Measurements from ENCODE around the gene ANKRD66. TPM values are rescaled to one million over a fixed set of nuclear protein-coding genes. Genes with fewer than 3 reads are reported as not detected.

Gene ANKRD66
- total RNA-seq, 1 experiment from 2014 or later: not detected

DNA sequence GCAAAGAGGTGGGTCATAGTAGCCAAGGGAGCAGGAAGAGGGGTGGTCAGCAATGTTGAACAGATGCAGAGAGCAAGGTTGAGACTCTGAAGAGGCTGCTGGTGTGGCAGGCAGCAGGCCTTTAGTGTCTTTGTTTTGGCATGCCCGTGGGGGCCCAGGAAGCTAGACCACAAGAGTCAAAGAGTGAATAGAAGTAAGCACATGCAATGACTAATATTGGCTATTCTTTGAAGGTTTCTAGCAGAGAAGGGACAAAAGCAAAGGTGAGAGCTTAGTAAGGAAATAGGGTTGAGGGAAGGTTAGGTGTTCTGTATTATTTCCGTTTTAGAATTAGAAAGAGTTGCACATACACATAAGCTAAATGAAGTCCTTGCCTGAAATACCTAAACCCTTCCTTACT lies 40.3 kb upstream of the ANKRD66 start:
- Histone ChIP-seq H3K4me1 (ENCODE audit: control insufficient read depth in 1 of 2, insufficient read depth in 2 of 2, low read length in 2 of 2) (0 out of 4 replicates have a peak, but pooled peaks cover 0 to 4% of the 10 kb centered on the region in 2 experiments), H3K27me3 (ENCODE audit: insufficient read depth, low read length) (no peaks in the 10 kb centered on the region), H3K9me3 (ENCODE audit: control insufficient read depth in 1 of 2, insufficient read depth in 1 of 2, low read depth in 1 of 2, low read length in 2 of 2) (no peaks in the 10 kb centered on the region), H3K4me2 (ENCODE audit: low read length) (no peak overlapping the region), H3K9ac (ENCODE audit: low read length) (no peak overlapping the region), H4K20me1 (ENCODE audit: insufficient read depth) (no peaks in the 10 kb centered on the region), H2AFZ (ENCODE audit: low read depth, low read length, poor library complexity, severe bottlenecking) (no peak overlapping the region), H3K36me3 (ENCODE audit: control insufficient read depth in 1 of 2, insufficient read depth in 2 of 2, low read length in 2 of 2) (no peaks in the 10 kb centered on the region), H3K9me2 (ENCODE audit: insufficient read depth) (no peaks in the 10 kb centered on the region), H3K4me3 (replicated peaks in 1 of 2; ENCODE audit: low read depth in 1 of 2, low read length in 2 of 2) (no peak overlapping the region), H3K79me2 (ENCODE audit: insufficient read depth, low read length) (no peaks in the 10 kb centered on the region), H3K27ac (ENCODE audit: low read depth, low read length) (no peak overlapping the region)
- ChIA-PET POLR2A (no interaction called here), RAD21 (ENCODE audit: low non-redundant PET in 1 of 2, low total read pairs in 2 of 2, uncharacterized antibody in 2 of 2, unreplicated experiment in 2 of 2) (no interaction called here), CTCF (no interaction called here)
- intact Hi-C loops (cut with micrococcal nuclease): no loop called here
- BruUV-seq (replicated peaks): no TSS peak
- no peak for ATAC-seq
- no peak for DNase-seq (ENCODE audit: low read depth, low spot score)
- TF ChIP-seq JUND (IDR thresholded peaks at IDR 0.05) (no peak), TCF7L2 (IDR thresholded peaks at IDR 0.05; ENCODE audit: borderline replicate concordance, extremely low read depth, insufficient read depth, insufficient read length) (no peak), POLR2AphosphoS5 (IDR thresholded peaks at IDR 0.05; ENCODE audit: low read depth, low read length) (no peak), CEBPB (IDR thresholded peaks at IDR 0.05; ENCODE audit: low read depth) (no peak), RAD21 (IDR thresholded peaks at IDR 0.05; ENCODE audit: low read depth) (no peak), ZNF274 (IDR thresholded peaks at IDR 0.05; ENCODE audit: low read depth, low read length) (no peak), EZH2phosphoT487 (IDR thresholded peaks at IDR 0.05; ENCODE audit: borderline replicate concordance) (no peak), SP1 (IDR thresholded peaks at IDR 0.05; ENCODE audit: low read depth) (no peak), EZH2 (IDR thresholded peaks at IDR 0.05) (no peak)
- TF ChIP-seq, protein P1, sequence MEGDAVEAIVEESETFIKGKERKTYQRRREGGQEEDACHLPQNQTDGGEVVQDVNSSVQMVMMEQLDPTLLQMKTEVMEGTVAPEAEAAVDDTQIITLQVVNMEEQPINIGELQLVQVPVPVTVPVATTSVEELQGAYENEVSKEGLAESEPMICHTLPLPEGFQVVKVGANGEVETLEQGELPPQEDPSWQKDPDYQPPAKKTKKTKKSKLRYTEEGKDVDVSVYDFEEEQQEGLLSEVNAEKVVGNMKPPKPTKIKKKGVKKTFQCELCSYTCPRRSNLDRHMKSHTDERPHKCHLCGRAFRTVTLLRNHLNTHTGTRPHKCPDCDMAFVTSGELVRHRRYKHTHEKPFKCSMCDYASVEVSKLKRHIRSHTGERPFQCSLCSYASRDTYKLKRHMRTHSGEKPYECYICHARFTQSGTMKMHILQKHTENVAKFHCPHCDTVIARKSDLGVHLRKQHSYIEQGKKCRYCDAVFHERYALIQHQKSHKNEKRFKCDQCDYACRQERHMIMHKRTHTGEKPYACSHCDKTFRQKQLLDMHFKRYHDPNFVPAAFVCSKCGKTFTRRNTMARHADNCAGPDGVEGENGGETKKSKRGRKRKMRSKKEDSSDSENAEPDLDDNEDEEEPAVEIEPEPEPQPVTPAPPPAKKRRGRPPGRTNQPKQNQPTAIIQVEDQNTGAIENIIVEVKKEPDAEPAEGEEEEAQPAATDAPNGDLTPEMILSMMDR (IDR thresholded peaks at IDR 0.05 in 2 of 3, conservative IDR thresholded peaks at IDR 0.05 in 1 of 3; ENCODE audit: borderline replicate concordance in 1 of 3, insufficient read depth in 1 of 3, low read depth in 2 of 3, low read length in 2 of 3): no peak
- TF ChIP-seq, protein P2, sequence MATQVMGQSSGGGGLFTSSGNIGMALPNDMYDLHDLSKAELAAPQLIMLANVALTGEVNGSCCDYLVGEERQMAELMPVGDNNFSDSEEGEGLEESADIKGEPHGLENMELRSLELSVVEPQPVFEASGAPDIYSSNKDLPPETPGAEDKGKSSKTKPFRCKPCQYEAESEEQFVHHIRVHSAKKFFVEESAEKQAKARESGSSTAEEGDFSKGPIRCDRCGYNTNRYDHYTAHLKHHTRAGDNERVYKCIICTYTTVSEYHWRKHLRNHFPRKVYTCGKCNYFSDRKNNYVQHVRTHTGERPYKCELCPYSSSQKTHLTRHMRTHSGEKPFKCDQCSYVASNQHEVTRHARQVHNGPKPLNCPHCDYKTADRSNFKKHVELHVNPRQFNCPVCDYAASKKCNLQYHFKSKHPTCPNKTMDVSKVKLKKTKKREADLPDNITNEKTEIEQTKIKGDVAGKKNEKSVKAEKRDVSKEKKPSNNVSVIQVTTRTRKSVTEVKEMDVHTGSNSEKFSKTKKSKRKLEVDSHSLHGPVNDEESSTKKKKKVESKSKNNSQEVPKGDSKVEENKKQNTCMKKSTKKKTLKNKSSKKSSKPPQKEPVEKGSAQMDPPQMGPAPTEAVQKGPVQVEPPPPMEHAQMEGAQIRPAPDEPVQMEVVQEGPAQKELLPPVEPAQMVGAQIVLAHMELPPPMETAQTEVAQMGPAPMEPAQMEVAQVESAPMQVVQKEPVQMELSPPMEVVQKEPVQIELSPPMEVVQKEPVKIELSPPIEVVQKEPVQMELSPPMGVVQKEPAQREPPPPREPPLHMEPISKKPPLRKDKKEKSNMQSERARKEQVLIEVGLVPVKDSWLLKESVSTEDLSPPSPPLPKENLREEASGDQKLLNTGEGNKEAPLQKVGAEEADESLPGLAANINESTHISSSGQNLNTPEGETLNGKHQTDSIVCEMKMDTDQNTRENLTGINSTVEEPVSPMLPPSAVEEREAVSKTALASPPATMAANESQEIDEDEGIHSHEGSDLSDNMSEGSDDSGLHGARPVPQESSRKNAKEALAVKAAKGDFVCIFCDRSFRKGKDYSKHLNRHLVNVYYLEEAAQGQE (IDR thresholded peaks at IDR 0.05; ENCODE audit: low read depth): no peak
- TF ChIP-seq, protein P3, sequence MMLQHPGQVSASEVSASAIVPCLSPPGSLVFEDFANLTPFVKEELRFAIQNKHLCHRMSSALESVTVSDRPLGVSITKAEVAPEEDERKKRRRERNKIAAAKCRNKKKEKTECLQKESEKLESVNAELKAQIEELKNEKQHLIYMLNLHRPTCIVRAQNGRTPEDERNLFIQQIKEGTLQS (IDR thresholded peaks at IDR 0.05): no peak
